NCI-H510A (cell line): ENCODE results near the gene PVALEF.

Experiments
- DNase-seq: peaks from one replicate; lab custom pipeline; 2025; lab: John Stamatoyannopoulos, UW

Gene PVALEF

GRCh38 chr17:81197409-81197795 lies 32.1 kb downstream of the PVALEF start:
- no peak for DNase-seq

- DNase-seq = no peak
Measured at GRCh38 chr17:81197831-81198490, 32.7 kb downstream of the PVALEF start.

- no peak for DNase-seq
Measured at GRCh38 chr17:81198826-81199481, 33.6 kb downstream of the PVALEF start.

GRCh38 chr17:81199482-81199830 lies 34.1 kb downstream of the PVALEF start:
- no peak for DNase-seq

- no peak for DNase-seq
Measured at GRCh38 chr17:81200201-81200600, 34.9 kb downstream of the PVALEF start.

GRCh38 chr17:81200695-81201580 lies 35.6 kb downstream of the PVALEF start:
- DNase-seq = no peak

- no peak for DNase-seq
Measured at GRCh38 chr17:81202318-81202717, 37.0 kb downstream of the PVALEF start.

GRCh38 chr17:81203136-81203535 lies 37.8 kb downstream of the PVALEF start:
- DNase-seq = no peak

GRCh38 chr17:81204578-81204977 lies 39.3 kb downstream of the PVALEF start:
- DNase-seq = no peak

GRCh38 chr17:81206166-81206565 lies 40.9 kb downstream of the PVALEF start:
- DNase-seq = no peak

- no peak for DNase-seq
Measured at GRCh38 chr17:81206657-81207056, 41.4 kb downstream of the PVALEF start.

GRCh38 chr17:81207610-81208581 lies 42.6 kb downstream of the PVALEF start:
- DNase-seq = no peak

GRCh38 chr17:81208651-81209050 lies 43.3 kb downstream of the PVALEF start:
- no peak for DNase-seq

GRCh38 chr17:81209141-81209540 lies 43.8 kb downstream of the PVALEF start:
- no peak for DNase-seq

- DNase-seq = no peak
Measured at GRCh38 chr17:81210466-81210865, 45.2 kb downstream of the PVALEF start.

GRCh38 chr17:81210868-81211267 lies 45.6 kb downstream of the PVALEF start:
- DNase-seq = no peak

- no peak for DNase-seq
Measured at GRCh38 chr17:81212365-81212764, 47.1 kb downstream of the PVALEF start.

- DNase-seq = no peak
Measured at GRCh38 chr17:81213978-81214377, 48.7 kb downstream of the PVALEF start.

GRCh38 chr17:81217491-81217890 lies 52.2 kb downstream of the PVALEF start:
- DNase-seq = no peak

GRCh38 chr17:81218459-81218858 lies 53.2 kb downstream of the PVALEF start:
- no peak for DNase-seq

GRCh38 chr17:81218991-81219390 lies 53.7 kb downstream of the PVALEF start:
- no peak for DNase-seq
